ENCODE measurements around the gene NPC2.

GRCh38 chr14:74488786-74489397, 4.2 kb downstream of the NPC2 start:
- TF ChIP-seq, protein P1, sequence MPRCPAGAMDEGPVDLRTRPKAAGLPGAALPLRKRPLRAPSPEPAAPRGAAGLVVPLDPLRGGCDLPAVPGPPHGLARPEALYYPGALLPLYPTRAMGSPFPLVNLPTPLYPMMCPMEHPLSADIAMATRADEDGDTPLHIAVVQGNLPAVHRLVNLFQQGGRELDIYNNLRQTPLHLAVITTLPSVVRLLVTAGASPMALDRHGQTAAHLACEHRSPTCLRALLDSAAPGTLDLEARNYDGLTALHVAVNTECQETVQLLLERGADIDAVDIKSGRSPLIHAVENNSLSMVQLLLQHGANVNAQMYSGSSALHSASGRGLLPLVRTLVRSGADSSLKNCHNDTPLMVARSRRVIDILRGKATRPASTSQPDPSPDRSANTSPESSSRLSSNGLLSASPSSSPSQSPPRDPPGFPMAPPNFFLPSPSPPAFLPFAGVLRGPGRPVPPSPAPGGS (IDR thresholded peaks at IDR 0.05) = no peak
- no peak for TF ChIP-seq EP300 (IDR thresholded peaks at IDR 0.05)
- TF ChIP-seq, protein P2, sequence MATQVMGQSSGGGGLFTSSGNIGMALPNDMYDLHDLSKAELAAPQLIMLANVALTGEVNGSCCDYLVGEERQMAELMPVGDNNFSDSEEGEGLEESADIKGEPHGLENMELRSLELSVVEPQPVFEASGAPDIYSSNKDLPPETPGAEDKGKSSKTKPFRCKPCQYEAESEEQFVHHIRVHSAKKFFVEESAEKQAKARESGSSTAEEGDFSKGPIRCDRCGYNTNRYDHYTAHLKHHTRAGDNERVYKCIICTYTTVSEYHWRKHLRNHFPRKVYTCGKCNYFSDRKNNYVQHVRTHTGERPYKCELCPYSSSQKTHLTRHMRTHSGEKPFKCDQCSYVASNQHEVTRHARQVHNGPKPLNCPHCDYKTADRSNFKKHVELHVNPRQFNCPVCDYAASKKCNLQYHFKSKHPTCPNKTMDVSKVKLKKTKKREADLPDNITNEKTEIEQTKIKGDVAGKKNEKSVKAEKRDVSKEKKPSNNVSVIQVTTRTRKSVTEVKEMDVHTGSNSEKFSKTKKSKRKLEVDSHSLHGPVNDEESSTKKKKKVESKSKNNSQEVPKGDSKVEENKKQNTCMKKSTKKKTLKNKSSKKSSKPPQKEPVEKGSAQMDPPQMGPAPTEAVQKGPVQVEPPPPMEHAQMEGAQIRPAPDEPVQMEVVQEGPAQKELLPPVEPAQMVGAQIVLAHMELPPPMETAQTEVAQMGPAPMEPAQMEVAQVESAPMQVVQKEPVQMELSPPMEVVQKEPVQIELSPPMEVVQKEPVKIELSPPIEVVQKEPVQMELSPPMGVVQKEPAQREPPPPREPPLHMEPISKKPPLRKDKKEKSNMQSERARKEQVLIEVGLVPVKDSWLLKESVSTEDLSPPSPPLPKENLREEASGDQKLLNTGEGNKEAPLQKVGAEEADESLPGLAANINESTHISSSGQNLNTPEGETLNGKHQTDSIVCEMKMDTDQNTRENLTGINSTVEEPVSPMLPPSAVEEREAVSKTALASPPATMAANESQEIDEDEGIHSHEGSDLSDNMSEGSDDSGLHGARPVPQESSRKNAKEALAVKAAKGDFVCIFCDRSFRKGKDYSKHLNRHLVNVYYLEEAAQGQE (IDR thresholded peaks at IDR 0.05) = no peak
- no peak for TF ChIP-seq CTCF (IDR thresholded peaks at IDR 0.05)

Measured in A549 (cell line).